ENCODE data around the gene ADISSP.

GRCh38 chr20:3706774-3707507, 60.6 kb downstream of the ADISSP start:
- TF ChIP-seq, protein P1, sequence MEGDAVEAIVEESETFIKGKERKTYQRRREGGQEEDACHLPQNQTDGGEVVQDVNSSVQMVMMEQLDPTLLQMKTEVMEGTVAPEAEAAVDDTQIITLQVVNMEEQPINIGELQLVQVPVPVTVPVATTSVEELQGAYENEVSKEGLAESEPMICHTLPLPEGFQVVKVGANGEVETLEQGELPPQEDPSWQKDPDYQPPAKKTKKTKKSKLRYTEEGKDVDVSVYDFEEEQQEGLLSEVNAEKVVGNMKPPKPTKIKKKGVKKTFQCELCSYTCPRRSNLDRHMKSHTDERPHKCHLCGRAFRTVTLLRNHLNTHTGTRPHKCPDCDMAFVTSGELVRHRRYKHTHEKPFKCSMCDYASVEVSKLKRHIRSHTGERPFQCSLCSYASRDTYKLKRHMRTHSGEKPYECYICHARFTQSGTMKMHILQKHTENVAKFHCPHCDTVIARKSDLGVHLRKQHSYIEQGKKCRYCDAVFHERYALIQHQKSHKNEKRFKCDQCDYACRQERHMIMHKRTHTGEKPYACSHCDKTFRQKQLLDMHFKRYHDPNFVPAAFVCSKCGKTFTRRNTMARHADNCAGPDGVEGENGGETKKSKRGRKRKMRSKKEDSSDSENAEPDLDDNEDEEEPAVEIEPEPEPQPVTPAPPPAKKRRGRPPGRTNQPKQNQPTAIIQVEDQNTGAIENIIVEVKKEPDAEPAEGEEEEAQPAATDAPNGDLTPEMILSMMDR (IDR thresholded peaks at IDR 0.05; ENCODE audit: low read length) = no peak
- TF ChIP-seq EZH2 (IDR thresholded peaks at IDR 0.05; ENCODE audit: borderline replicate concordance, low read length) = no peak

Data from OCI-LY1 (cell line).